CD14-positive monocyte (primary cell): ENCODE results near the gene PRR30. TPM values are rescaled to one million over a fixed set of nuclear protein-coding genes. Genes with fewer than 3 reads are reported as not detected.

ENCODE experiments used
- DNase-seq, 3 donors: peaks; one replicate each; pipeline ENCODE4 v3.0.0-alpha.2; 2011 to 2022
- H2AFZ ChIP-seq: 2 replicates; pipeline ENCODE4 v1.6.0; 2012; ENCODE audit warnings: mild to moderate bottlenecking, low read depth, low read length, inconsistent platforms; ENCODE audit not compliant: insufficient read depth, poor library complexity, severe bottlenecking
- H3K27ac ChIP-seq, 2 donors: 1 replicate in 1 of 2; 2 replicates in 1 of 2; pipeline ENCODE4 v1.5.1; 2012 to 2013; ENCODE audit warnings: low read length in 2 of 2, control low read depth in 1 of 2, inconsistent platforms in 1 of 2, low read depth in 1 of 2, mild to moderate bottlenecking in 1 of 2
- H3K27me3 ChIP-seq, 2 donors: one replicate each; pipeline versions ENCODE4 v1.6.0 to v1.6.1; 2011 to 2013; ENCODE audit warnings: low read length in 2 of 2; ENCODE audit not compliant: control insufficient read depth in 2 of 2, insufficient read depth in 2 of 2
- H3K36me3 ChIP-seq, 2 donors: replicated peaks in 1 of 2; 1 replicate in 1 of 2; 2 replicates in 1 of 2; pipeline versions ENCODE4 v1.5.1 to v1.6.1; 2012 to 2013; ENCODE audit warnings: low read length in 2 of 2, control low read depth in 1 of 2, inconsistent platforms in 1 of 2, mild to moderate bottlenecking in 1 of 2; ENCODE audit not compliant: insufficient read depth in 2 of 2, control insufficient read depth in 1 of 2
- H3K4me1 ChIP-seq, 2 donors: 1 replicate in 1 of 2; 2 replicates in 1 of 2; pipeline versions ENCODE4 v1.5.1 to v1.6.1; 2012 to 2013; ENCODE audit warnings: low read length in 2 of 2, control low read depth in 1 of 2, inconsistent platforms in 1 of 2, mild to moderate bottlenecking in 1 of 2, moderate library complexity in 1 of 2; ENCODE audit not compliant: insufficient read depth in 2 of 2, control insufficient read depth in 1 of 2
- H3K4me2 ChIP-seq: replicated peaks from 2 replicates; pipeline ENCODE3; 2012; ENCODE audit warnings: low read length, moderate library complexity, mild to moderate bottlenecking; ENCODE audit not compliant: poor library complexity, severe bottlenecking; ENCODE audit errors: extremely low read depth
- H3K4me3 ChIP-seq, 3 experiments: fragments of 200-600 bp in 1 of 3; sonication (generic) in 1 of 3; replicated peaks in 1 of 3; 1 replicate in 2 of 3; 2 replicates in 1 of 3; pipeline ENCODE4 v1.5.1; 2011 to 2013; ENCODE audit warnings: low read length in 3 of 3, mild to moderate bottlenecking in 3 of 3, control low read depth in 2 of 3, low read depth in 2 of 3, inconsistent platforms in 1 of 3, moderate library complexity in 1 of 3
- H3K79me2 ChIP-seq: 2 replicates; pipeline ENCODE4 v1.6.0; 2012; ENCODE audit warnings: mild to moderate bottlenecking, control low read depth, inconsistent platforms, low read length, moderate library complexity; ENCODE audit not compliant: insufficient read depth
- H3K9ac ChIP-seq: 2 replicates; pipeline ENCODE4 v1.6.0; 2017; ENCODE audit warnings: low read length, mild to moderate bottlenecking; ENCODE audit not compliant: insufficient read depth, poor library complexity, severe bottlenecking
- H3K9me3 ChIP-seq, 2 donors: replicated peaks in 1 of 2; 1 replicate in 1 of 2; 2 replicates in 1 of 2; pipeline versions ENCODE4 v1.5.1 to v1.6.1; 2012 to 2013; ENCODE audit warnings: low read length in 2 of 2, control low read depth in 1 of 2; ENCODE audit not compliant: control insufficient read depth in 1 of 2, insufficient read depth in 1 of 2
- H4K20me1 ChIP-seq: 2 replicates; pipeline ENCODE4 v1.6.0; 2012; ENCODE audit warnings: mild to moderate bottlenecking, low read length, control low read depth, moderate library complexity; ENCODE audit not compliant: insufficient read depth
- H3K27ac Mint-ChIP-seq, 7 donors: one replicate each; pipeline ENCODE4 v1.8.0; 2020; ENCODE audit warnings: mild to moderate bottlenecking in 7 of 7, mixed read lengths in 7 of 7, moderate library complexity in 6 of 7, inconsistent platforms in 2 of 7
- H3K27me3 Mint-ChIP-seq, 3 donors: one replicate each; pipeline ENCODE4 v1.8.0; 2021 to 2022; ENCODE audit warnings: low read depth in 3 of 3, mild to moderate bottlenecking in 3 of 3, mixed read lengths in 3 of 3, moderate library complexity in 3 of 3, inconsistent platforms in 1 of 3
- H3K36me3 Mint-ChIP-seq, 2 donors: one replicate each; pipeline ENCODE4 v1.8.0; 2020; ENCODE audit warnings: mixed read lengths in 2 of 2, inconsistent platforms in 1 of 2, mild to moderate bottlenecking in 1 of 2
- H3K4me1 Mint-ChIP-seq: one replicate; pipeline ENCODE4 v1.8.0; 2020; ENCODE audit warnings: mild to moderate bottlenecking, mixed read lengths
- H3K4me3 Mint-ChIP-seq, 2 donors: one replicate each; pipeline ENCODE4 v1.8.0; 2020; ENCODE audit warnings: mild to moderate bottlenecking in 2 of 2, mixed read lengths in 2 of 2, moderate library complexity in 1 of 2
- H3K9me3 Mint-ChIP-seq, 7 donors: one replicate each; pipeline ENCODE4 v1.8.0; 2020 to 2022; ENCODE audit warnings: mixed read lengths in 7 of 7, mild to moderate bottlenecking in 6 of 7, moderate library complexity in 6 of 7, inconsistent platforms in 2 of 7
- CTCF ChIP-seq: fragments of 200-600 bp; IDR thresholded peaks from one replicate; pipeline ENCODE4 v1.8.0; 2022; ENCODE audit warnings: antibody characterized with exemption, mild to moderate bottlenecking
- WGBS: methylation state at CpG from one replicate; pipeline ENCODE4 v1.1.5; 2013; ENCODE audit warnings: missing lambda C conversion rate; ENCODE audit not compliant: insufficient coverage; 5-methylcytosine and 5-hydroxymethylcytosine counted together
- intact Hi-C, 2 donors: fragments of 100-400 bp; cut with micrococcal nuclease; formaldehyde crosslinking; loops; one replicate each; pipeline versions ENCODE4 v1.15.0 to v1.15.1; 2023
- polyA plus RNA-seq, 3 donors: library from polyadenylated mRNA; depleted of rRNA in 1 of 3; unstranded in 2 of 3; stranded (reverse) in 1 of 3; fragments of 300-500 nt in 2 of 3; fragments of >200 nt in 1 of 3; fragmentation: Illumina TruSeq in 2 of 3; gene quantifications; 1 replicate in 2 of 3; 2 replicates in 1 of 3; pipeline ENCODE4 v1.2.3, GENCODE V29; 2012 to 2021

The PRR30 gene
- polyA plus RNA-seq, 3 donors: not detected

- Histone ChIP-seq H3K4me3 (no peak overlapping the region), H3K9me3 (no peaks in the 10 kb centered on the region), H3K27me3 (no peaks in the 10 kb centered on the region), H3K27ac (no peak overlapping the region), H3K9ac (no peak overlapping the region), H4K20me1 (no peaks in the 10 kb centered on the region), H3K4me2 (no peak overlapping the region), H3K4me1 (peaks cover 23 to 24% of the 10 kb centered on the region in 2 donors), H3K79me2 (no peaks in the 10 kb centered on the region), H2AFZ (no peak overlapping the region), H3K36me3 (no peaks in the 10 kb centered on the region)
- 97% methylated on average over 20 of the region's 24 CpGs for WGBS
- Mint-ChIP-seq H3K27ac (peak overlapping the region in 1 of 7 donors; percentile 78), H3K4me1 (peaks cover 21% of the 10 kb centered on the region), H3K27me3 (peaks cover 0 to 3% (median 3%) of the 10 kb centered on the region in 3 donors), H3K4me3 (no peak overlapping the region), H3K36me3 (peaks cover 0 to 3% of the 10 kb centered on the region in 2 donors), H3K9me3 (no peaks in the 10 kb centered on the region)
- intact Hi-C loops: no loop called here
- no peak for TF ChIP-seq CTCF
- no peak for DNase-seq
These were observed 44.7 kb downstream of the PRR30 start for GRCh38 chr2:27094353-27094984.

GRCh38 chr2:27093430-27094352 lies 45.5 kb downstream of the PRR30 start:
- H3K79me2 ChIP-seq: no peaks in the 10 kb centered on the region
- no peaks in the 10 kb centered on the region for H3K36me3 ChIP-seq
- Mint-ChIP-seq H3K9me3 (no peaks in the 10 kb centered on the region), H3K4me3 (no peak overlapping the region), H3K4me1 (peaks cover 21% of the 10 kb centered on the region), H3K27ac (peak overlapping the region in 1 of 7 donors; percentile 48), H3K36me3 (peaks cover 0 to 3% of the 10 kb centered on the region in 2 donors), H3K27me3 (peaks cover 0 to 3% (median 2%) of the 10 kb centered on the region in 3 donors)
- H3K27ac ChIP-seq: no peak overlapping the region
- peaks cover 23 to 24% of the 10 kb centered on the region in 2 donors for H3K4me1 ChIP-seq
- no peak overlapping the region for H3K4me2 ChIP-seq
- no peak for TF ChIP-seq CTCF
- H3K9ac ChIP-seq: no peak overlapping the region
- intact Hi-C loops: no loop called here
- no peak for DNase-seq
- no peaks in the 10 kb centered on the region for H3K9me3 ChIP-seq
- H3K27me3 ChIP-seq: no peaks in the 10 kb centered on the region
- no peak overlapping the region for H3K4me3 ChIP-seq
- 97% methylated on average over 4 of the region's 6 CpGs for WGBS
- no peaks in the 10 kb centered on the region for H4K20me1 ChIP-seq
- H2AFZ ChIP-seq: no peak overlapping the region
